Activated T-cell treated with anti-CD3 and anti-CD28 coated beads, Interleukin-2, amount 50 U/mL, for 1 hour (primary cell): ENCODE data around the gene GPSM1.
A peak's percentile ranks its signal among the peaks of the same experiment; 100 is the strongest.

Experiments used
- DNase-seq: peaks from one replicate; pipeline ENCODE4 v3.0.0-alpha.2; 2020

The GPSM1 gene

DNA sequence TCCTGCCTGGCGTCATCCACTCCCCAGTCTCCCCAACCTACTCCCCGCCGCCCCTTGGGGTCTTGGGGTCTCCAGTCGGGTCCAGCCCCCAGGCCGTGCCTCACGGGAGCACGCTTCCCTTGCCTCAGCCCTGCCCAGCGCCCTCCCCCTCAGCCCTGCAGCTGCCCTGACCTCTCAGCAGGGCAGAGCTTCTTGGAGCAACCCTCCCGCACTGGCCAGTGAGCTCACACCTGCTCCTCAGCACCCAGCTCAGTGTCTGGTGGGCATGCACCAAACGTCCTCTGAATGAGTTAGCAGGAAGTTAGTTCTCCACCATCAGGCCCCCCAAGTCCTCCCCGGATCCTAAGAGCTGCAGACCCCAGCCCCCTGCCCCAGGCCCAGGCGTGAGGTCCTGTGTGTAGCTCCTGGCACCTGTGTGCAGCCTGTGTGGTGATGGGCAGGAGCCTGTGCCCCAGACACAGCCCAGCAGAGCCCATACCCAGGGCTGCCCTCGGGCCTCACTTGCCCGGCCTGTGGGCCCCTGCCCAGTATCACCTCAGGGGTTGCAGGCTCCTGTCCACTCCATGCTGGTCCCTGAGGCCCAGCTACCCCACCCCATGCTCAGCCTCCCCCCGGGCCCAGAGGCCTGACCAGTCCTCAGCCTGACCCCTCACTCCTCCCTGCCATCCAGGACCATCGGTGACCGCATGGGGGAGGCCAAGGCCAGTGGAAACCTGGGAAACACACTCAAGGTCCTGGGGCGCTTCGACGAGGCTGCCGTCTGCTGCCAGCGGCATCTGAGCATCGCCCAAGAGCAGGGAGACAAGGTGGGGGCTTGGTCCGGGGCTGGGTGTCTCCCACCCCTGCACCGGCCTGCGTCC is 8.2 kb downstream of the GPSM1 start:
- DNase-seq: no peak

DNA sequence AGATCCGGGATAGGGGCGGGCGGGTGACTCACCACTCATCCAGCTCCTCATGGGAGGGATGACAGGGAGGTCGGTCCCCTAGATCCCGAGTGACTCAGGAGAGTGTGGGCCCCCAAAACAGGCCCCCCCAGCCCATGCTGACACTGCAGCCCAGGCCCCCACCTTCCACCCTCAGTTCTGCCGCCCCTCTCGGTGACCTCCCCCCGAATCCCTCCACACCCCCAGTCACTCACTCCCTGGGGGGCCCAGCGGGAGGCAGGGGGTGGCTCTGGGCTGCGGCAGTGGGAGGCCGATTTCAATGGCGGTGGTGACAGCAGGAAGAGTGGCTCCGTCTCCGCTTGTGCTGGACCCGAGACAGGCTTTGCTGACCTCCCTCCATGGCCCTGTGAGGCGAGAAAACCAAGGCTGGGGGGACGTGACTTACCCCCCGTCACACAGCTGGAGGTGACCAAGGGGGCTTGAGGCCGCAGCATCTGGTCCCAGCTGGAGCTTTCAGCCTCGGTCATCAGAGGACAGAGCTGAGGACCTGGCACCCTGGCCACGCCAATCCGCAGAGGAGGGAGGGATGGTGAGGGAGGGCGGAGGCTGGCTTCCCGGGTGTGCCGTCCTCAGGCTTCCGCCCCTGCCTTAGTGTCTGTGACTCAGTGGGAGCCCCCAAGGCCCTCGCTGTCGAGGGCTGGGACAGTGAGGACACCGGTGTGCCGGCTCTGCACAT is 9.0 kb downstream of the GPSM1 start:
- no peak for DNase-seq

DNA sequence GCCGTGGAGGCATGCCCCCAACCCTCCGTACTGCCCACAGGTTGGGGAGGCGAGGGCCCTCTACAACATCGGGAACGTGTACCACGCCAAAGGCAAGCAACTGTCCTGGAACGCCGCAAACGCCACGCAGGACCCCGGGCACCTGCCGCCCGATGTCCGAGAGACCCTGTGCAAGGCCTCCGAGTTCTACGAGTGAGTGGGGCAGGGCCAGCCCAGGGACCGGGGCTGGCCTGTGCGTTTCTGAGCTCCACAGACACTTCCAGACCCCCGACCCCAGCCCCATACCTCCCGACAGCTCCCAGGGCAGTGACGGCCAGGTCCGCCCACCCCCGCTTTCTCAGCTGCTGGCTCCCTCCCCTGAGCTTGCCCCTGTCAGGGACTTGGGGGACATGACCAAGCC is 9.5 kb downstream of the GPSM1 start:
- no peak for DNase-seq

DNA sequence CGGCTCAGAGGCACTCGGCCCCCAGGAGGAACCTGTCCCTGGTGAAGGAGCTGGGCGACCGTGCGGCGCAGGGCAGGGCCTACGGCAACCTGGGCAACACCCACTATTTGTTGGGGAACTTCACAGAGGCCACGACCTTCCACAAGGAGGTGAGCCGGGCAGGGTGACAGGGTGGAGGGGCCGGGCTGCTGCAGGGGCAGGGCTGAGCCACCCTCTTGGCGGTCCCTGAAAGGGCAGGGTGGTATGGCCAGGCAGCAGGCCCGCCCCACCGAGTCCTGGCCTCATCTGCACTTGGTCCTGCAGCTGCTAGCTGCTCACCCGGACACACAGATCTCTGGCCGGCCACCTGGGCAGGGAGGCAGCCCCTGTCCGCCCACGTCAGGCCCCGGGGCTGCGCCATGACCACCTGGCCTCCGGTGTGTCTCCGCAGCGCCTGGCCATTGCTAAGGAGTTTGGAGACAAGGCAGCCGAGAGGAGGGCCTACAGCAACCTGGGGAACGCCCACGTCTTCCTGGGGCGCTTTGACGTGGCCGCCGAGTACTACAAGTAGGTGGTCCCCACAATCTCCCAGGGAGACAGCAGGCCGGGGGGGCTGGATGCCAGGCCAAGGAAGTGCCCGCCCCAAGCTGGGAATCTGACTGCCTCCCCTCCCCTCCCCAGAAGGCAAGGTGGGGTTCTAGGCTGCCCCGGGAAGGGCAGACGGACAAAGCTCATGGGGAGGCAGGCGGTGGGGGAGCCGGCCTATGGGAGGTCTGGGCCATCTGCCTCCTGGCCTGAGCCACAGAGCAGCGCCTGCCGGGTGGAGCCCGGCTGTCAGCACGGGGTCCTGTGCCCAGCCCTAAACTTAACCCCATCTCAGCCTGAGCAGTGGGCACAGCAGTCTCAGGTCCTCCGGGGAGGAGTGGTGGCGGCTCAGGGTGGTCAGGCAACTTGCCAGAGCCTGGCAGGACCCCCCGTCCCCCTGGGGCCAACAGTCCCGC is 10.4 kb downstream of the GPSM1 start:
- no peak for DNase-seq

DNA sequence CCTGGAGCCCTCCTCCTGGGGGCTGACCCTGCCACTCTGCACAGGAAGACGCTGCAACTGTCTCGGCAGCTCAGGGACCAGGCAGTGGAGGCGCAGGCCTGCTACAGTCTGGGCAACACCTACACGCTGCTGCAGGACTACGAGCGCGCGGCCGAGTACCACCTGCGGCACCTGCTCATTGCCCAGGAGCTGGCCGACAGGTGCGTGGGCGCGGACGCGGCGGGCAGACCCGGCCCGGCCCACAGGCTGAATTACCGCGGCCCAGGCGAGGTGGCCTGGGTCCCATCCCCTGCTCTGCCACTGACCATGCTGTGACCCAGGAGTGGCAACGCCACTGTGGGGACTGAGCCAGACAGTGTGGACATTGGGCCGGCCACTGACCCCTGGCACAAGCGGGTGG is 11.2 kb downstream of the GPSM1 start:
- DNase-seq: no peak

DNA sequence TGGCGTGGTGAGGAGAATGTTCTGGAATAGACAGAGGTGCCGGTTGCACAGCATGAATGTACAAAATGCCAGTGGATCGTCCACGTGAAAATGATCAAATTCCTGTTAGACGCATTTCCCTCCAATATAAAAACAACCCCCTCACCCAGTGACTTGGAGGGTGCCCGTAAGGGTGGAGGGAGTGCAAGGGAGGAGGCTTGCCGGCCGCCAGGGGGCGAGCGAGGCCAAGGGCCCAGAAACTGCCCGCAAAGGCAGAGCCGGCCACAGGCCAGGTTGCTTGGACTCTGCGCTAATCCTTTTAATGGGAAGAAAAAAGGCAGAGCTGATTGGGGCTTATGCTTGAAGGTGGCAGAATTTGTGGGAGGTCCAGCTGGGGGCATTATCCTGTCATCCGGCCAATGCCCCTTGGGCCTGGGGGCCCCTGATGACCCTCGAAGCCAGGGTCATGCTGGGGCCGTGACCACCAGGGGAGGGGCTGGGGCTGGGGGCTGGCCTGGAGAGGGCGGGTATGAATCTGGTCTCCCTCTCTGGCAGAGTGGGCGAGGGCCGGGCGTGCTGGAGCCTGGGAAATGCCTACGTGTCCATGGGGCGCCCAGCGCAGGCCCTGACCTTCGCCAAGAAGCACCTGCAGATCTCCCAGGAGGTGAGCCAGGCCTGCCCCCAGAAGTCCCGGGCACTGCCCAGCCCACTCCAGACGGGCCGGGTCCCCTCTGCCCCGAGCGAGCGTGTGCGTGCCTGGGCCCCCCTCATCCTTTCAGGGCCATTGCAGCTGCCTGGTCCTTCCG is 12.0 kb downstream of the GPSM1 start:
- DNase-seq: peak; percentile 49

DNA sequence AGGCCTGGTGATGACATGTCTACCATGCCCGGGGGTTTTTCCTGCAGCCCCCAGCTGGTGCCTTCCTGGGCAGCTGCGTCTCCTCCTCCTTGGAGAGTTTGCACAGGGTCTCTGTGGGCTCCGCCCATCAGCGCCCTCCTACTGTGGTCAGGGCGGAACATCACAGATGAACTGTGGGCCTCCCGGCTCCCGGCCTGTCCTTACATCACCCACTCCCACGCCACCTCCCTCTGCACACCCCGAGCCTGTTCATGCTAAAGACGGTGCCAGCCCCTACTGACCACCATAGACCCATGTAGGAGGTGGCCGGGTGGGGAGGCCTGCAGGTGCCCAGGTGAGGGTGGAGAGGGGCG is 12.6 kb downstream of the GPSM1 start:
- DNase-seq: no peak

DNA sequence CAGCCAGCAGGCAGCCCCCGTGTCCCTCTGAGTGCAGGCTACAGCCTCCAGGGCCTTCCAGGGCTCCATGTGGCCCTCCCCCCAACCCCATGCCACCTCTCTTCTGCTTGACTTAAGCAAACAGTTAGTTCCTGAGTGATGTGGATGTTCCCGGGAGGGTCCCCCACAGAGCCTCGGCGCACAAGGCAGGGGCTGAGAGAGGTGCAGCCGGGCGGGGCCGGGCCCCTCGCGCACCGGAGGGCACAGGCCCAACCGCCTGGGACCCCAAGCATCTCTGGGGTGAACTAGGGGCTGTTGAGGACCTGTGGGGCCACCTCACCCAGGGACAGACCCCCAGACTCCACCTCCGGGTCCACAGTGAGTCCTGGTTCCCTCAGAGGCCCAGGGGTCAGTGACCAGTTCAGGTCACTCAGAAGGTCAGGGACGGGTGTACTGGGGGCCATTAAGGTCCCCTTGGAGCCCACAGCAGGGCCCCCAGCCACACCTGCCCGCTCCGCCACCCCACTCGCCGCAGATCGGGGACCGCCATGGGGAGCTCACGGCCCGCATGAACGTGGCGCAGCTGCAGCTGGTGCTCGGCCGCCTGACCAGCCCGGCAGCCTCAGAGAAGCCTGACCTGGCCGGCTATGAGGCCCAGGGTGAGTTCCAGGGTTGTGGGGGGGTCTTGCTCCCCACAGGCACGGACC is 13.2 kb downstream of the GPSM1 start:
- DNase-seq: no peak

DNA sequence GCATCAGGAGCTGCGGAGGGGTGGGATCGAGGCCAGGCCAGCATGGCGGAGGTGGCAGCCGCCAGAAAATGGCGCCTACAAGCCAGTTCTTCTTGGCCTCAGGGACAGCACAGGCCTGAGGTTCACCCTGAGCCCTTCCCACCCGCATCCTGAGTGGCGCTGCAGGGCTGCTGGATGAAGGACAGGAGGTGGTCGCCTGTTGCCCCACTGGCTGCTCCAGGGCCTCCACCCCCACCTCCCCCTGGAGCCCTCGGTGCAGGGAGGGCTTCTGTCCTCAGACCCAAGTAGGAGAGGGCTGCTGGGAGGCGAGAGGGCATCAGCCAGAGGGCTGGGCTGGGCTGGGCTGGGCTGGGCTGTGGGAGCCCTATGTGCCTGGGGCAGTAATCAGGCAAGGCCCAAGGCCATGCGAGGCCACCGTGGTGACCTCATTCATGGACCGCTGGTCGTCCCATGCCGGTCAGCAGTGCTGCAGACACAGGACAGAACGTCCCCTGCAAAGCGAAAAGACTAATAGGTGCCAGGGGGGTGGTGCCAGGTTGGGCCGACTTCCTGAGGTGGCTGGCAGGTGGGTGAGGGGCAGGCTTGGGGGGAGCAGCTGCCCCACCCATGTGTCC is 13.8 kb downstream of the GPSM1 start:
- DNase-seq: no peak

DNA sequence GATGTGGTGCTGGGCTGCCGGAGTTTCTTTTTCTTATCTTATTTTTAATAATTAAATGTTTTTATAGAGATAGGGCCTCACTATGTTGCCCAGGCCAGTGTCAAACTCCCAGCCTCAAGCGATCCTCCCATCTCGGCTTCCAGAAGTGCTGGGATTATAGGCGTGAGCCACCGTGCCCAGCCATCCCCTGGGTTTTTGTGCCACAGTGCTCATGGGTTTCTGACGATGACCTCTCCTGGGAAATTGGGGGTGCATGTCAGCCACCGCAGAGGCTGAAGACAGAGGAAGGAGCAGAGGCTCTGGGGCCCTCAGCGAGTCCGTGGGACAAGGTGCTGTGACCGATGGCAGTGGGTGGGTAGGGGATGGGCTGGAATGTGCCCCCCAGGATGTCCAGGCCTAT is 14.4 kb downstream of the GPSM1 start:
- DNase-seq: no peak

DNA sequence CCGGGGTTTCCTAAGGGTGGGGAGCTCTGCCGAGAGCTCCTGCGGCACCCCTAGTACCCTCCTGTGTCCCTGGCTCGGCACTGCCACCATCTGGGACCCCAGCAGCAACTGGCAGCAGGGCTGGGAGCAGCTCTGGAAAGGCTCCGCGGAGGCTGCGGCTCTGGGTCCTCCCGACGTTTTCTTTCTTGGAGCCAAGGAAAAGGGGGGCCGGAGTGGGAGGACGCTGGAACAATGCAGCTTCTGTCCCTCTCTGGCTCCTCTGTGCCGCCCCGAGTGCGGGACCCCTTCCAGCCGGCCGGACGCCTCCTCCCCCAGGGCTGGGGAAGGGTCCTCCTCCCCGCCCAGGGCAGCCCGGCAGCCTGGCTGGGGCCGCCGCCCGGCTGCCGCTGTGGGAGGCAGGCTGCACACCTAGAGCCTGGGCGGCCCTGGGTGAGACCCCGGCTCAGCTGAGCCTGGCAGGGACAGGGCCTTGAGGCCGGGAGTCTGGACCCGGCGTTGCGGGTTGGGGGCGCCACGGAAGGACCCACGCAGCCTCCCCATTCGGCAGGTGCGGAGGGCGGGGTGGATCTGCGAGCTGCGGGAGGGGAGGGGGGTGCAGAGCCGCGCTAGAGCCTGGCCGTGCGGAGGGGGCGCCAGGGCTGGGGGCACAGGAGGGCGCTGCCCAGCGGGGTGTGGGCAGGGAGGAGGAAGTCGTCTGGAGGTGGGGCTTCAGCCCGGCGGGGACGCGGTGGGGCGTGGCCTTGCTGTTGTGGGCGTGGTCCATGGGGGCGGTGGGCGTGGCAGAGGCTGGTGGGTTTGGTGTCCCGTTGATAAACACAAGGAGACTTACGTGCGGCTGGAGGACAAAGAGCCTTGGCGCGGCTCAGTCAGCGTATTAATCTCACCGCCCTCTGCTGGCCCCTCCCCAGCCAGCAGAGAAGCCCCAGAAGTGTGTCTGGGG is 15.1 kb downstream of the GPSM1 start:
- peak; percentile 65 for DNase-seq

DNA sequence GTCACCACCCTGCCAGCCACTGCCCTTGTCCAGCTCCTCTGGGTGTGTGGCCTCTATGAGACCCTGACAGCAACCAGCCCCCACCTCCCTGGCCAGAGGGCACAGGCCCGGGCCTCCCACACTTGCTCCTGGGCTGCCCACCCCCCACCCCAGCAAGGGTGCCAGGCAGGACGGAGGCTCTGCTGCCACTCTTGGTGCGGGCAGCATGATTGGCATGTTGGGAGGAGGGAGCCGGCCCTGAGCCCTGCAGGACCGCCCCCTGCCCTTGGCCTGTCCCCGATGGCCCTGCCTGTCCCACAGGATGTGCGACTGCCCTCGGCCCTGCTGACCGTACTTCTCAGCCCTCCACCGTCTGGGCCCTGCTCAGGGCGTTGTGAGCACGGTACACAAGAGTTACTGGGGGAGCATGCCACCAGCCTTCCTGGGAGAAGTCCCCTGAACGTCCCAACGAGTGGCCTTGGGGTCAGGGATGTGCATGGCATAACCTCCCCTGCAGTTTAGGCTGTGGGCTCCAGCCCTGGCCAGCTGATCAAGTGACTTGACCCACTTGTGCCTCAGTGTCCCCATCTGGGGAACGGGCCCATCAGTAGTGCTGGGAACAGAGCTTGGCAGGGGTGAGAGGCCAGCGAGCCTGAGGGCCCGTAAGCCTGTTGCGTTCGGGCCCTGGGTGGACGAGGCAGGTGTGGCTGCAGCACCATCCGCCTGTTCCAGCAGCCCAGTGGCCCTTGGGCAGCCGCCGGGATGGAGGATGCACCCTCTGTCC is 16.0 kb downstream of the GPSM1 start:
- no peak for DNase-seq

DNA sequence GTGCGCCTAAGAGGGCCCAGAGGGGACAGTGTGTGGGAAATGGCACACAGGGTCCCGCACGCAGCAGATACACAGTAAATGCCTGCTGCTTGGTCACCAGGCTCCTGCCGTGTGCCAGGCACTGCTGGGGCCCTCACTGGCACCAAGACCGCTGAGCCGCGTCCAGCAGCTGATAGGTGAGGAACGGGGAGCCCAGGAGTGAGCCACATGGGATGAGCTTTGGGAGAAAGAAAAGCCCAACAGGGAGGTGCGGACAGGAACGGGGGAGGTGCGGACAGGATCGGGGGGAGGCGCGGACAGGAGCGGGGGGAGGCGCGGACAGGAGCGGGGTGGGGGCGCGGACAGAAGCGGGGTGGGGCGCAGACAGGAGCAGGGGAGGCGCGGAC is 16.5 kb downstream of the GPSM1 start:
- no peak for DNase-seq

DNA sequence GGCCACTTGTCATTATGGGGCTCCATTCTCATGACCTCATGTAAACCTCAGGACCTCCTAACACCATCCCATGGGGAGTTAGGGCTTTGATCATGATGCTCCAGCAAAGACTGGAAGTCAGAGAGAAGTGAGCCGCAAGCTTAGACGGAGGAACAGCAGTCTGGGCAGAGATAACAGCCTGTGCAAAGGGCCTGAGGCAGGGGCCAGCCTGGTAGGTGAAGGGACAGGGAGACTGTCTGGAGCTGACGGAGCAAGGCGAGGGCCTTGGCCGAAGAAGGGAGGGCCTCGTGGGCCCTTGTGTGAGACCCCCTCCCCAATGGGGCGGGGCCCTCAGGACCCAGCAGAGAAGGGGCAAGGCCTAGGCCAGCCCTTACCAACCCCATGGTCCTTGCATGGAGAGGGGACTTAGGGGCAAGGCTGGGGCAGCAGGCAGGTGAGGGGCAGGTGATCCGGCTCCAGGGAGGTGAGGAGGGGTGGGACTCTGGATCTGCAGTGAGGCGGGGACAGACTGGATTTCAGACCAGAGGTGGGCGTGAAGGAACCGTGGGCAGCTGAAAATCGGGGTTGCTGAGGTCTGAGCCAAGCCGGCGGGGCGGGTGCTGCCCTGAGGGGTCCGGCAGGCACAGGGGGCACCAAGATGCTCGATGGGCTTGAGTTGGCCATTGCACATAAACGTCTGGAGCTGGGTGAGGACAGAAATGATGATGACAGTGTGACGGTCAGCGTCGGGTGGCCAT is 17.4 kb downstream of the GPSM1 start:
- DNase-seq: no peak

DNA sequence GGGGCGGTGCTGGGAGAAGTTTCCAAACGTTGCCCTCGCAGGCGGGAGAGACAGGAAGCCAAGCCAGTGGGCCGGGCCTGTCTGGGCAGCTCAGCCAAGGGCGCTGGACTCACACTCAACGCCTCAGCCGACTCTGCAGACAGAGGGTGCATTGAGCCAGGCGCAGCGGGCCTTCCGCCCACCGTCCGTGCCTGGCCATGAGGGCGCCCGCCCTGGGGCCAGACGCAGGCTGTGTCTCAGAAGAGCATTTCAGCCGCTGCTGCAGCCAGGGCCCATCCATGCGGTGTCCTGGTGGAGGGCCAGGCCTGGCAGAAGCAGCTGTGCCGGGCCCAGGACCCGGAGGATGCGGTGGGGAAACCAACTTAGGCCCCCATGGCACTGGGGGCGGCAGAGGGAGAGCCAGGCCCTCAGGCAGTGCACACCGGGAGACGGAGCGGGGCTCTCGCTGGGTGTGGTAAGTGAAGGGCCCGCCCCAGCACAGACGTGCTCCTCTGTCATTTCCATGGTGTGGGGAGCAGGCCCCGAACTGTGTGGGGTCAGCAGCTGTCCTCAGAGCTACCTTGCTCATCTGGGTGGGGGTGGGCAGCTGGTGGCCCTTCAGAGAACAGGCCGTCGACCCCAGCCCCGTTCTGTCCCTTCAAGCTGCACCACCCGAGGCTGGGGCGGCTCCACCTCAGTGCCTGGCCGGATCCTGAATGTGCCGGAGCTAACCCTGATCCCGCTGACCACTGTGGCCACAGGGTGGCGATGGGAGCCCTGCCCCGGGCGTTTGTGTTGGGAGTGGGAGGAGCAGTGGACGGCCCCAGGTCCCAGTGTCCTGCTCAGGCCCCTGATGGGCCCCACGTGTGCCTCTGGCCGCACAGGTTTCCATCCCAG is 18.2 kb downstream of the GPSM1 start:
- no peak for DNase-seq

DNA sequence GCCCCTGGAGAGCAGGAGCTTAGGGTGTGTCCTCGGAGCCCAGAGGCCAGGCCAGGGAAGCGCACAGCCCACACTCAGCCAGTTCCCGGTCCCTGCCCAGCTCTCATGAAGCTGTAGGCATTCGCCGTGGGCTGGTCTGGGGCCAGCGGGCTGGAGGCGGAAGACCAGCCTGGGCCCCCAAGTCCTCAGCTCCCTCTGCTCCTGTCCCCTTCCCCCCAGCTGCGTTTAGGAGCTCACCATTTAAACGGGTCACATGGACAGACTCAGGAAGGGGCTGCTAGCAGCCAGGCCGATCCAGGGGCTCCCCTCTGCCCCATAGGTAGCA is 18.8 kb downstream of the GPSM1 start:
- DNase-seq: no peak

DNA sequence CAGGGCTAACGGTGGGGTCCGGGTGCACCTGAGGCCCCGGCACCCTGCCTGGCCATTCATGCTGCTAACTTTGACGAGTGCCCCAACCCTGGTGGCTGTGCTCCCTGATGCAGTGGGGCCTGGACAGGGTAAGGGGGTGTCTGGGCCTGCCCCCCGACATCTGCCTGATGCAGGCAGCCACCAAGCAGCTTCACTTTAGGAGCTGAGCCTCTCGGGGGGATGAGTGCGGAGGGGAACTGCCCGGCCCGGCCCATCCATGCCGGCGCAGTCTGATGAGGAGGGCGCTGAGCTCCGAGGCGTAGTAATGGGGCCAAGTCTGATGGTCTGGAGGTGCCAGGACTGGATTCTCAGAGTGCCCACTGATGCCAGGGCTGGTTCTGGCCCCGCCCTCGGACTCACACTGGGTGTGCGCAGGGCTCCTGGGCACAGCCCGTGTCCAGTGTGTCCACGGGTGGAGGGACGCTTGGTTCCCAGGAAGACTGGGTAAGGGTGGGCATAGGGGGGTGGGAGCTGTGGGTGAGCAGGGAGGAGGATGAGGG is 19.7 kb downstream of the GPSM1 start:
- DNase-seq: no peak
